NCI-H1105 (cell line): ENCODE results near the gene NPAS3.

Experiments used
- DNase-seq: peaks from one replicate; lab custom pipeline; 2025; lab: John Stamatoyannopoulos, UW

The NPAS3 gene

DNA sequence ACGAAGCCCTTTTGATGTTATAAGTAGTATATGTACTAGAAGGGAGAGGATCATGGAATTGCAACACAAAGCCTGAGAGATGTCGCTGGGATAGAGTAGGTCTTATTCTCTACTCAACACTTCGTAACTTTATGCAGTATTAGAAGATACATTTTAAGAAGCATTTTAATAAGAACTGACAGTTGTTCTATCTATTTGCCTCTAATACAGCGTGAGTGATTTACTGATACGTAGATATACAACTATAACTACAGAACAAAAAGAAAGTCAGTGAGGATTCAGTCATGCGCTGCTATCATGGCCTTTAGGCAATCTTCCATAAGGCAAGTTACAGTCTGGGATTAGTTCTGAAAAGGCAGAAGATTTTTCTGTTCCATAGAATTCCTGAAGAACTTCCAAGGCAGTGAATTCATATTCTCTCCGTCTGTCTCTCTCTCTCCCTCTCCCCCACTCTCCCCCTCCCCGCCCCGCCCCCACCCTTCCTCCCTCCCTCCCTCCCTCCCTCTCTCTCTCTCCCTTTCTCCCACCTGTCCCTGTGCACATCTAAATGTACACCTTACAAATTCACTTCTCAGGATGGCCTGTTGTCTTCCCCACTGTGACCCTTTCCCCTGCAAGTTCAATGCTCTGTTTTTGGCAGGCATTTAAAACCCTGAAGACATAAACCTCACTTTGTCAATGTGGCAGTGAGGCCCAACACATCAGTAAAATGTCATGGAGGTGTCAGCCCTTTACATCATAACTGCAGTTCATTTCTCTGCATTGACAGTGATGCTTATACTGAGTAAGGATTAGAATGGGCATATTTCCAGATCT, 541.6 kb downstream of the NPAS3 start:
- DNase-seq: no peak

DNA sequence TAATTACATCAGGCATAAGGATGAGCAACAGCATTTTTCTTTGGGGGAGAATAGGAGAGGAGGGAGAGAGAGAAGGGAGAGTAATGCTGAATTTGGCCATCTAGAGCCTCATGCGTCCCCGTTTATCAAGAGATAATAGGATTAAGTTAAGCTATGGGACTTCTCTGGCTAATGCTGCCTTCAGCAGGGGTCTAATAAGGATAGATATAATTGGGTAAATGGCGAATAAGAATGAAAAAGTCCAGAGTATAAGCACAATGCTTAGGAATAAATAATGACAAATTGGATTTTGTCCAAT, 542.2 kb downstream of the NPAS3 start:
- DNase-seq: no peak

DNA sequence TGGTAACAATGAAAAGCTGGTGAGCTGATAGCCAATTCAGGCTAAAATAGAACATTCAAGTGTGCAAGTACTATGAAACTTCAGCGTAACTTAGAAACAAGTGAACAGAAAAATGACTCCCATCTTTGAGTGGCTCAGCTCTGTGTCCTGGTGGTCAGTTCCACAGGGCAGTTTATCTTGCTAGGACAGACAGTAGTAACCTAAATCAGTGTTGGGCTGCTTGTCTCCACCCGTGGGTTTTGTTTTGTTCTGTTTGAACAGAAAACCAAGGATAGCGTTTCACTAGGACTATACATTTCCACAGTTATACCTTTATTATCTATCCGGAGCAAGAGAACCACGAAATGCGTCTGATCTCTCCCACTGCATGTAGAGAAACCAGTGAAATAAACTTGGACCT, 544.4 kb downstream of the NPAS3 start:
- no peak for DNase-seq

DNA sequence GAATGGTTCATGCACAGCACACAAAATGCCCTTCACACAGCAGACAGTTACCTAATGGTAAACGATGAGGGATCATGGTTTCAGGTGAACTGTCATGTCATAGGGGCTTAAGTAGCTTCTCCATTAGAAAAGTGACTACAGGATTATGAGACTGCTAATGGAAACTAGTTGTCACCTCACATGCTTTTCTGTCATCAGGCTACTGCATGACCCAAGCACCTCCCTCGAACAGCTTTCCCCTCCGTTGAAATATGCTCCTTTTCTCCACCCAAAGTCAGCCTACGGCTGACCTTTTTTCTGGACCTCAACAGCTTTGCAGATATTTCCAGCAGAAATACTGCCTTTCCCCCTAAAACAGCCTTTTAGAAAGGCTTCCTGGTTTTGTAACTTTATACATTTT, 544.9 kb downstream of the NPAS3 start:
- no peak for DNase-seq

DNA sequence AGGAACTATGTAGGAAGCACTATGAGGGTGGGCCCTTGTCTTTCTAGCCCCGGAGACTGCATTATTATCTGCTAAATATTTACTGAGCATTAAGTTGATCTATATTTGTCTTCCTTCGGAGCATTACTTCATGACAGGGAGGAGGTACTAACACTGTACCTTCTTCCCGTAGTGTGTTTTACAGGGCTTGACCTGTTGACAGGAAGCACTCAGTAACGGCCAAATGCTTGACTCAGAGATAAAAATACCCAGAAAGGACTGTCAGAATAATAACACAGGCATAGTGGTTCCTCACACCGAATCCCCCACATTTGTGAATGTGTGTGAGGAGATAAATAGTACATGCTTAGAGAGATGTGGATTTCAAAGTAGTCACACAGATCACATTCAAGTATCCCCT, 545.6 kb downstream of the NPAS3 start:
- no peak for DNase-seq

DNA sequence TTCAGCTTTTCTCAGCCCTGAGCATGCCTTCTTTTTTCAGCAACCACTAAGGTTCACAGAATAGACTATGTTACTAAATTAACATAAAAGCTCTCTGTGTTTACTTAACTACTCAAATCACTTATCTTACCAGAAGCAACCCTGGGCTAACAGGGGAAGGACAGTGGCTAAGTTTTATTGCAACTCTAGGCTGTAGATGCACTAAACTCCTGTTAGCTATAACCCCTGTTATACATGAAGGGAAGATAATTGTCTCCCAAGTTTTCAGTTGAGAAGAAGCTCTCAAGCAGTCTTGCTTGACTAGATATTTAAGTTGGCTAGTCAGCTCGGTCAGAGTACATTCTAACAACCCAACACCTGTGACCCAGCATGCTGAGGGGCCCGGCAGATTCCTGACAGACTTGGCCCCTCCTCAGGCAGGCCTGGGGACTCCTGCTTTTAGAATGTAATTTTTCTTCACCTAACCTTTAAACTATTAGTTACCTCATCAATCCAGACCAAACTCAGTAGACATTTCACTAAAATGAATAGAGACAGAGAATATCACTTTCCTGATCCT, 547.7 kb downstream of the NPAS3 start:
- no peak for DNase-seq

DNA sequence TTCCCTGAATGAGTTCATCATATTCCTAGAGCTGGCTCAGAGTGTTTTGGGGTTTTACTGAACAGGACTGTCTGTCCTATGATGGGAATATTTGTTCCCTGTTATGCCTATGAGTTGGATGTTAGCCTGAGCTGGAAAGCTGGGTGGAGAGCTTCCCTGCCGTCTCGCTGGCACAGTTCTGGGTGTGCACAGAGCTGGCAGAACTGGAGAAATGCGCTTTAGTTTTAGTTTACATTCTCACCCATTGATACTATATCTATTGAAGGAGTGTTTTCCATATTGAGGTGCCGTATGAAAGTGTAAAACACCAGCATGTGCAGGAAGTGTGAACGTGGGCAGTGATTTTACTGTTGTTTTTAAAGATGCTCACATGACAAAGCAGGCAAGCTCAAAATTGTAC, 549.9 kb downstream of the NPAS3 start:
- no peak for DNase-seq

DNA sequence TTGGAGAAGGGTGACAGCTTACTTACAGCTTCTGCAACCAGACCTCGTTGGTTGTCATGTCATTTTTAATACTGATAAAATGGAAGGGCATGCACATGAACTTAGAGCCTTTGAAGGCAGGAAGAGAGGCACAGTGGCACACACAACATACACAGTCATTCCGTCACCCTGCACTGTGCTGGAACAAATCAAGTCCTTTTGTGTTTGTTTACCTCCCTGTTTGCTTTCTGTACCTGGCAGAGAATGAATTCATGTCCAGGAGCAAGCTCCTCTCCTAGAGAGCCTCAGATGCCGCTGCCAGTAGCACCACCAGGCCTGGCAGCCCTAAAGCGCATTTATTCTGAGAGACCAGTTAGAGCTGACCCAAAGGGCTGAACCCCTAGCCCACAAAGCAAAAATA, 551.9 kb downstream of the NPAS3 start:
- no peak for DNase-seq

DNA sequence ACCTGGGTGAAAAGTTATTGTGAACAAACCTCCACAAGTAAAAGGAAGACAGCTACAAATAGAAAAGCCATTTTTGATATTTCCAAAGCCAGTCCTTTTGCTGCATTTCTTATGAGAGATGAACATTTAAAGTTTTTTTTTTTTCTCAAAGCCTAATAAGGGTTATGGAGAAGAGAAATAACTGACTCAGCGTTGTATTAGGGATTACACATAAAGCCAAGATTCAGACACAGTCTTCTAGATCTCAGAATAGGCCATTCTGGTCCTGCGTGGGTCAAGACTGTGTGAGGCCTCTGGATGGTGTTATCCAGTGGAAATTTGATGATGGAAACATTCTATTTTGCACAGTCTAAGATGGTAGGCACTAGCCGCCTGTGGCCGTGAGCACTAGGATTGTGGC, 552.4 kb downstream of the NPAS3 start:
- DNase-seq: no peak

DNA sequence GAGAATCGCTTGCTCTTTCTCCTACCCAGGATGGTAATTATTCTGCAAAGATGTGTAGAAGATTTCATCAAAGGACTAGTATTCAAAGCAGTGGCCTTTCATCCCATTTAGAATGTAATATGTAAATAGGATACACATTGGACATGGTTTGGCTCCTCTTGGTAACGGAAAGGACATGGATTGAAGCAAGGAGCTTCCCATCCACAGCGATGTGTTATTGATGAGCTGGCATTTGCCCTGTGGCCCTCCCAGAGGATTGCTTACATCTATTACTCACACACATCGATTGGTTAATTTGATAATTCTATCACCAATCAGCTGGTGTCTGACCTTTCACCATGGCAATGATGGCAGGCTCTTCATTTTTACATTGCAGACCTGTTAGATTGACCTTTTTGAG, 553.8 kb downstream of the NPAS3 start:
- no peak for DNase-seq

DNA sequence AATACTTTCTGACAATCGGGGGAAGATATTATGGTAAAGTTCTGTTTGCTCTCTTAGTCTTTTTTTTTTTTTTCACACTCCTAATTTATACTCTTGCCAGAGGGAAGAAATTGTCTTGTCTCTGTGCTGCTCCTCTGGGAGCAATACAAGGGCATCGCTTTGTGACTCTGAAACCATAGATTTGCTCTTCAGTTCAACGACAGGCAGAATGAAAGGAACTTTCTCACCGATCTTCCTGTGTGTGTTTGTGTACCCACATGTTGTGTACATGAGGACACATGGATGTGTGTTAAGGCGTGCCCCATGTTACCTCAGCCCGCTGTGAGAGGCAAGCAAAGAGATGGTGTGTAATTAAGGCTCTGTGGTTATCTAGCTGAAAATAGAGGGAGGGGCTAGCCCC, 554.6 kb downstream of the NPAS3 start:
- DNase-seq: no peak

DNA sequence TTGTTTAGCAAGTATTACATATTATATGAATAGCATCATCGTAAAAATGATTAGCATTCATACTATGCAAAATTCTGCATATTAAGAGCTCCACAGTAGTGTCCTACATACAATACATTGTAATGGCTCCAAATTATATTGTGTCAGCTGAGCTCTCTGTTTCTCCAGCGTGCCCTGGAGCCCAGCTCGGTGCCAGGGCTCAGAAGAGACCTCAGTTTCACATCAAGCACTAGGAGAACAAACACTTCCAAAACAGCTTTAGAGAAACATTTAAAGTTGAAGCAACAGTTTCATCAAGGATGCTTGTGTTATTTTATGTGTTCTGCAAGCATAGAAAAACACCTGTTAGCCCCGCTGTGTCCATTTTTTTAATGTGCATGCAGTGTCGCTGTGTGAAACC, 555.3 kb downstream of the NPAS3 start:
- DNase-seq: no peak

DNA sequence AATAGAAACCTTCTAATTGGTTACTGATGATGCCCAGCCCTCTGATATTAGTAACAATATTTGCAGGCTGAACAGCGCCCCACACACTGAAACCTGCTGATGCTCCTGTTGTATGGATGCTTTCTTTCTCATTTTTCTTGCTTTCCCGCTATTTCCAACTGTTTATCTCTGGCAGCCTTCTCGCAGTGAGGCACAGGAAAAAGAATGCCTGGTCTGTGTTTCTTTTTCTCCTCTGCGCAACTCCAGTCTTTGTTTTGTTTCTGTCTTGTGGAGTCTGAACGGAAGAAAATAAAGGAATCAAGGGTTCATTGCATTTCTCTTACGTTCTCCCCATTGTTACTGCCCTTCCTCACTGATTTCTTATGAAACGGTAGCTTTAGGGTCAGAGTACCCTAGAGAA, 561.0 kb downstream of the NPAS3 start:
- no peak for DNase-seq

DNA sequence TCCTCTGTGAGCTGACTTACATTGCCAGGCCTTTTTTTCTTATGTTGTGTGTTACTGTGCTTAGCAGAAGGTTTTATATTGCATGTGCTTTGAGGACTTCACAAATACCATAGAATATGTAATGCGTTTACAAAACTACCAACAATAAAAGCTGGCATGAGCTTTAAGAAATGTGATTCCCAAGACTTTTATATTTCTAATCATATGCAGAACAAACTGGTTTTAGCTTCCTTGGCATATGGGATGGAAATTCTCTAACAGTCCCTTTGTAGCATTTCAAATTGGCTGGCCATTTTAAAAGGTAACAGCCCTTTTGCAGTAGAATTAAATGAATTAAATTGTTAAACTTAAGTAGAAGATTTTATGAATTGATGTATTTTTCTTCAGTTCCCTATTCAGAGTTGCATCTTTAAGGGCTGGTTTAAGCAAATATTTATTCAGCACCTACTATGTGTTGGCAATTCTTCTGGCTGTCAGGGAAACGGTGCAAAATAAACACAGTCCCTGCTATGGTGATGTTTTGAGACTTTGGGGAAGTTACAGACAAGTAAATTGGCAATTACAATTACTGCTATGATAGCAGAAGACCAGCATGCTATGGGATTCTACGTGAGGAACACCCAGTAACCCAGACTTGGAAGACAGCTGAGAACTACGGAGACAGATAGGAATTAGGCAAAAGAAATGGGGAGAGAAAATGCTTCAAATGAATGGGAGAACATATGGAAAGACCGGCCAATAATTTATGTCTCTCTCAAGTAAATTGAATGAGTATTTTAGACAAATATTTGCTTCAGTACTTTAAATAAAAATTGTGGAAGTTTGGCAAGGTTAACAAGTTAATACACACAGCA, 565.8 kb downstream of the NPAS3 start:
- no peak for DNase-seq

DNA sequence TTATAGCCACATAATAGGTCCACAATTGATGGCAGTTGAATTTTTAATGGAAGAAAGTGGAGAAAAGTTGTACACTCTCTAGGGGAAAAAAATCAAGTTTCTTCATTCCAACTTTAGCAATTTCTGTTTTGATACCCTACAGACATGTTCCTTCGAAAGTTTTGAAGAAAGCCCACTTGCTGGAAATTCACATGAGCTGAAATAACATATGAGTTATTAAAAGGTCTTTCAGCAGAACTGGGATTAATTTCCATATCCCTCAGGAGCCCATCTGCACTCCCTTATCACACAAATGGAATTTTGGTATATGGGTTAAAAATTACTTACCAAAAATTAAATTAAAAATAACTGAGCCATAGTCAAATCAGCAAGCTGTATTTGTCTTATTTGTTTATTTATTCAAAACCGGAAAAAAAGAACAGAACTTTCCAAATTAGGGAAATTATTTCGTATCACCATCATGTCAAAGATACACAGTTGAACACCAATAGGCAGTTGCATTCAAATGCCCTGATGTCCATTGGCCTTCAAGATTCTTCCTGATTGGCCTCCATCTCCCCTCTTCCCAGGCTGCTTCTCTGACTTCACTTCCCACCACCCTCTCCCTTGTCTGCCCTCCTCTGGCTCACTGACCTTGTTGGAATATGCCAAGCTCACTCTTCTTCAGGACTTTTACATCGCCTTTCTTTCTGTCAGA, 566.7 kb downstream of the NPAS3 start:
- DNase-seq: no peak

DNA sequence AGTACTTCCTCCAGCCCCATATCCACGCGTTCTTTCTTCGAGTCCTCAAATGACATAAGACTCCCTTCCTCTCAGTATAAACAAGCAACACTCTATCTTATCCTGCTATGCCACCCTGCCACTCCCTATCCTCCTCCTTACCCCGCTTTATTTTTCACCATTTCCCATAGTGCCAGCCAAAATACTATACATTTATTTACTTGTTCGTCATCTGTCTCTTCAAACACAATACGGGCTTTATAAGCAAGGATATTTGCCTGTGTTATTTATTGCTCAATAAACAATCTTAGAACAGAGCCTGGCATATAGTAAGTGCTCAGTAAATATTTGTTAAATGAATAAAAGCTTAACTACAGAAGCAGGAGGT, 567.3 kb downstream of the NPAS3 start:
- no peak for DNase-seq

DNA sequence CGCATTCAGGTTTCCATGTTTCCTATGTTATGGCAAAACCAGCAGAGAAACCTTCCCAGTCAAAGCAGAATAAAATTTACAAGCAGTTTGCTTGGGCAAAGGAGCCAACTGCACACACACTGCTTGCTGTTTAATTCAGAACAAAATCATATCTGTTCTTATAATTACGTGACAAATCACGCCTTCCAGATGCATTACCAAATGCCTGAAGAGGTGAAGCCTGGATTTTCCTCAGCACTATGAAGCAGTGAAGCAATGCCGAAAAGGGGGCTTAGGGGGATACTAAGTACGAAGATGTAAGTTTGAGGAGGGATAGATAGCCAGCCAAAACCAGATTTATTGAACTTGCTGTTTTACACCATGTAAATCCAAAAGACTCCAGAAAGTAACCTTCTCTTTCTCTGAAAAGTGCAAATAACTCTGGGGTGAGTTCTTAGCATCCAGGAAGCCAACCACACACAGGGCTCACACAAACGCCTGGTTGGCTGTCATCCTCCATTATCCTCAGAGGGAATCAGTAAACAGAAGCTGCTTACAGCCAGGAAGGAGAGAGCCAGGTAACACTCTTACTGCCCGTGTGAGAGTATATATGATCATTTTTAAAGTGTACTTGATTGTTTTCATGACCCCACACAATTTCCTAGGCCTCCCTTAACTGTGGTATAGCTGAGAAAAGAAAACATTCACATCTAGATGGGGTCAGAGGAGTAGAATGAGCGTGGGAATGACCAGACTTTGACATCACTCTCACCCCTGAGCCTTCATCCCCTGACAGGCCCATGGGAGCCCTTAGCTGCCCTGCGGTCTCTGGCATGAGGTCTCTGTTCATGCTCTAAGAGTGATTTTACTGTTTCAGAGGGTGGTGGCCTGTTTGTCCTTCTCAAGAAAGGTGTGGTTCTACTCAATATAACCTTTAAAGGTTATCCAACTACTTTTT, 569.7 kb downstream of the NPAS3 start:
- no peak for DNase-seq

DNA sequence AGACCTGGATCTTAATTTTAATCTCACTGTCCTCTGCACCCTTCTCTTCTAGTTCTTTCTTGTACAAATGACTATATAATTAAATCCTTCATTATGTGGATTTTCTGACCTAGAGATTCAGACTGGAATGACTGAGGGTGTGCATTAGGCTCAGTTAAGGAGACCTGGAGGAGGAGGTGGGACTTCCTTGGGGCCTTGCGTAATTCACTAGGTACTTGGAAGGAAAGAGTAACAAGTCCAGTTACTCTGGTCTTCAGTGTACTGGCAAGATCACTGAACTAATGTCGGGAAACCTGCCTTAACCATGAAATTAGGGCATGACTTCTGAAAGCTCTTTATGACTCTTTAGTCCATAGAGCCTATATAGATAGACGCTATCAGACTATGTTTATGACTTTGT, 570.8 kb downstream of the NPAS3 start:
- DNase-seq: no peak

DNA sequence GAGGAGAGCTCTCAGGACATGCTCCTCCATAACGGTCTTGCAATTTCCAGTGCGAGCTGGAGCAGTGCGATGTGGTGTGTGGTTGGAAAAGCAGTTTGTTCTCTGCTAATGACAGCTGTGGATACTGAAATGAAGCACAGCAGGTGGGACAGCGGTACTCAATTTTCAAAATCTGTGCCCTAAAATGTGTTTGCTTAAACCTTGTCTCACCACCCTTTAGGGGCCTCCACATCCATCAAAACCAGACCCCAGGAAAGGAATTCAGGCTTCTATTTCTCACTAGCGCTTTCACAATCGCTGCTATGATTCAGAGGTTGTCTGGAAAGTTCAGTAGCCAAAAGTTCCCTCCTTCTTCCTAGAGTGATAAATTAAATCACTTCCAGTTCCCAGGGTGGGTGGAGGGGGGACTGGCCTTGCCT, 571.4 kb downstream of the NPAS3 start:
- DNase-seq: no peak

DNA sequence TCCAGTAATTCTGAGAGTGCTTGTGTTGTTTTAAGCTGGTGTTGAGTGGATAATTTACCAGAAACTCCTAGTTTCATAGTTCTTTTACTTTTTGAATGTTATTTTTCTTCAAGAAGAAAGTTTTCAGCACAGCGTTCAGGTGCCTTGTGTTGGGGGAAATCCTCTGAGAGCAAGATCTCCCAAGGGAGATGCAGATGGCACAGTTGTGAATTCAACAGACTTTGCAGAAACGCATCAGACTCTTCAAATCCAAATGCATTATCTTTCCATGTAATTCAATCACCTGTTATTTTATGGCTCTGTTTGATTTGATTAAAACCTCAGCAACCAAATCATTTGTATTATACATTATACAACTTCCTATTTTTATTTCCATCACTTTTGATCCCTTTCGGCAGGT, 572.3 kb downstream of the NPAS3 start:
- no peak for DNase-seq

DNA sequence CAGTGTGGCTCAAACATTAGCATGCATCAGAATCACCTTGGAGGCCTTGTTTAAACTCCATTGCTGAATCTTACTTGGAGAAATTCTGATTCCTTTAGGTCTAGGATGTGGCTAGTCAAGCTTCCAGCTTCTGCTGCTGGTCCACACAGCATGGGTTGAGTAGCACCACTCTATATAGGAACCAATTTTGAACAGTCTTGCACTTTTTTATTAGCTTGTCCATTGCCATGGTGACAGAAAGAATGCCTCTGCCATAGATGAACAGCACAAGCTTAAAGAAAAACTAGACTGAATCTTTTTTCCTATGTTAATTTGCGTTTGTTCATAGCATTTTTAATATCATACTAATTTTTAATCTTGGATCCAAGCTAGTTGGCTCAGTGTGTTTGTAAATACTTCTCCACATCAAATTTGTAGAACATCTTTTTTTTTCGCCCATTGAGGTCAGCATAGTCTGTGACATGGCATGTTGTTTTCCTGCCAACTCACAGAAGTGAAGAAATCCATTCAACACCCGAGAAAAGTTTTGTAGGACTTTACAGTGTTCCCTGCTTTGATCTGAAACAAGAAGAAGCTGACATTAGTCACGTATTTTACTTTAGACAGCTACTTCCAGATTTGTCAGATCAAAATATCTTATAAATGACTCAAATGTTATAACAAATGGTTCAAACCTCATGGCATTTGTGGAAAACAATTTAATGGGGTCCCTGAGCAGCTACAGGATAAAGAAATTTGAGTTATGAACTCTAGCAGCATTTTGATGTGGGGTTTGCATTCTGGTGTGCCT, 573.4 kb downstream of the NPAS3 start:
- no peak for DNase-seq
